DND-41 (cell line): ENCODE data around the gene PHC2.

ENCODE experiments used
- ATAC-seq: fragments of 200-7000 bp; cut with Tn5 transposase; 3 replicates; pipeline ENCODE4 v1.9.1; 2021; ENCODE audit warnings: low read depth; ENCODE audit not compliant: insufficient read depth
- DNase-seq: peaks from one replicate; pipeline ENCODE4 v3.0.0-alpha.2; 2020
- H2AFZ ChIP-seq: 2 replicates; pipeline ENCODE4 v1.6.0; 2012; ENCODE audit warnings: low read depth, low read length
- H3K27ac ChIP-seq: 2 replicates; pipeline ENCODE4 v1.5.1; 2012; ENCODE audit warnings: low read length, inconsistent platforms
- H3K27me3 ChIP-seq: fragments of 200-600 bp; sonication (generic); 2 replicates; pipeline ENCODE4 v1.6.0; 2012; ENCODE audit warnings: low read length, mild to moderate bottlenecking, inconsistent platforms; ENCODE audit not compliant: insufficient read depth, poor library complexity
- H3K36me3 ChIP-seq: 2 replicates; pipeline ENCODE4 v1.5.1; 2012; ENCODE audit warnings: low read length, inconsistent platforms; ENCODE audit not compliant: insufficient read depth
- H3K4me1 ChIP-seq: 2 replicates; pipeline ENCODE4 v1.5.1; 2012; ENCODE audit warnings: mild to moderate bottlenecking, low read length; ENCODE audit not compliant: insufficient read depth
- H3K4me2 ChIP-seq: 2 replicates; pipeline ENCODE4 v1.6.0; 2012; ENCODE audit warnings: mild to moderate bottlenecking, moderate library complexity, low read length, inconsistent platforms; ENCODE audit not compliant: insufficient read depth
- H3K4me3 ChIP-seq, 2 experiments: fragments of 200-600 bp in 1 of 2; shearing (Covaris generic) in 1 of 2; 2 replicates each; pipeline ENCODE4 v1.5.1; 2012 to 2016; ENCODE audit warnings: inconsistent platforms in 2 of 2, low read length in 2 of 2, mild to moderate bottlenecking in 2 of 2, low read depth in 1 of 2, moderate library complexity in 1 of 2
- H3K79me2 ChIP-seq: 2 replicates; pipeline ENCODE4 v1.6.0; 2012; ENCODE audit warnings: low read length, inconsistent platforms; ENCODE audit not compliant: insufficient read depth
- H3K9ac ChIP-seq: 2 replicates; pipeline ENCODE4 v1.6.0; 2012; ENCODE audit warnings: low read depth, mild to moderate bottlenecking, inconsistent platforms, low read length, moderate library complexity
- H3K9me3 ChIP-seq: 2 replicates; pipeline ENCODE4 v1.5.1; 2012; ENCODE audit warnings: low read length, moderate library complexity, mild to moderate bottlenecking, inconsistent platforms; ENCODE audit not compliant: insufficient read depth, severe bottlenecking
- H4K20me1 ChIP-seq: 2 replicates; pipeline ENCODE4 v1.6.0; 2012; ENCODE audit warnings: low read length; ENCODE audit not compliant: insufficient read depth
- CTCF ChIP-seq: IDR thresholded peaks from 2 replicates; pipeline ENCODE4 v1.5.1; 2012; ENCODE audit warnings: borderline replicate concordance, low read length, moderate library complexity, mild to moderate bottlenecking; ENCODE audit not compliant: poor library complexity, severe bottlenecking; ENCODE audit errors: extremely low read depth
- EZH2 ChIP-seq: IDR thresholded peaks from 3 replicates; pipeline ENCODE4 v1.6.1; 2012; ENCODE audit warnings: borderline replicate concordance, low read depth, mild to moderate bottlenecking, moderate library complexity, low read length, inconsistent platforms; ENCODE audit not compliant: severe bottlenecking

Gene PHC2

GRCh38 chr1:33296824-33297223, 134.1 kb downstream of the PHC2 start:
- DNase-seq (no peak), ATAC-seq (no peak)
- H3K27me3 ChIP-seq = no peaks in the 10 kb centered on the region
- peaks cover 82% of the 10 kb centered on the region for H3K36me3 ChIP-seq
- H3K27ac ChIP-seq = no peak overlapping the region
- no peak overlapping the region for H2AFZ ChIP-seq
- H3K79me2 ChIP-seq = peaks cover 7% of the 10 kb centered on the region; the same call in 1 of the 2 replicates
- H3K4me1 ChIP-seq = no peaks in the 10 kb centered on the region
- no peak overlapping the region for H3K4me3 ChIP-seq
- no peak overlapping the region for H3K9ac ChIP-seq
- peaks cover 43% of the 10 kb centered on the region for H4K20me1 ChIP-seq
- no peak for TF ChIP-seq CTCF
- no peak for TF ChIP-seq EZH2
- no peaks in the 10 kb centered on the region for H3K9me3 ChIP-seq
- H3K4me2 ChIP-seq = no peak overlapping the region

GRCh38 chr1:33296082-33296458, 134.8 kb downstream of the PHC2 start:
- H3K79me2 ChIP-seq = peaks cover 7% of the 10 kb centered on the region; the same call in 1 of the 2 replicates
- no peak for TF ChIP-seq CTCF
- TF ChIP-seq EZH2 = no peak
- no peak overlapping the region for H2AFZ ChIP-seq
- DNase-seq (no peak), ATAC-seq (no peak)
- peaks cover 43% of the 10 kb centered on the region for H4K20me1 ChIP-seq
- no peaks in the 10 kb centered on the region for H3K9me3 ChIP-seq
- no peak overlapping the region for H3K4me2 ChIP-seq
- H3K9ac ChIP-seq = no peak overlapping the region
- H3K27me3 ChIP-seq = no peaks in the 10 kb centered on the region
- no peak overlapping the region for H3K4me3 ChIP-seq
- H3K27ac ChIP-seq = no peak overlapping the region
- H3K36me3 ChIP-seq = peaks cover 81% of the 10 kb centered on the region
- no peaks in the 10 kb centered on the region for H3K4me1 ChIP-seq

- TF ChIP-seq CTCF = peak; percentile 91
- no peak for TF ChIP-seq EZH2
- peaks cover 43% of the 10 kb centered on the region for H4K20me1 ChIP-seq
- H2AFZ ChIP-seq = no peak overlapping the region
- H3K9ac ChIP-seq = no peak overlapping the region
- H3K79me2 ChIP-seq = peaks cover 7% of the 10 kb centered on the region; the same call in 1 of the 2 replicates
- H3K36me3 ChIP-seq = peaks cover 76% of the 10 kb centered on the region
- H3K4me1 ChIP-seq = no peaks in the 10 kb centered on the region
- H3K9me3 ChIP-seq = no peaks in the 10 kb centered on the region
- H3K27me3 ChIP-seq = no peaks in the 10 kb centered on the region
- no peak overlapping the region for H3K4me2 ChIP-seq
- no peak overlapping the region for H3K27ac ChIP-seq
- ATAC-seq (peak; percentile 91), DNase-seq (peak; percentile 81)
- H3K4me3 ChIP-seq = no peak overlapping the region
Observed at GRCh38 chr1:33295450-33296081, 135.3 kb downstream of the PHC2 start.
